HG03097 (cell line): ENCODE data around the gene AMBRA1.

Experiments used
- ATAC-seq: cut with Tn5 transposase; IDR thresholded peaks from one replicate; pipeline ENCODE4 v1.9.1; 2021; ENCODE audit not compliant: unreplicated experiment, low FRiP score

Gene AMBRA1

DNA sequence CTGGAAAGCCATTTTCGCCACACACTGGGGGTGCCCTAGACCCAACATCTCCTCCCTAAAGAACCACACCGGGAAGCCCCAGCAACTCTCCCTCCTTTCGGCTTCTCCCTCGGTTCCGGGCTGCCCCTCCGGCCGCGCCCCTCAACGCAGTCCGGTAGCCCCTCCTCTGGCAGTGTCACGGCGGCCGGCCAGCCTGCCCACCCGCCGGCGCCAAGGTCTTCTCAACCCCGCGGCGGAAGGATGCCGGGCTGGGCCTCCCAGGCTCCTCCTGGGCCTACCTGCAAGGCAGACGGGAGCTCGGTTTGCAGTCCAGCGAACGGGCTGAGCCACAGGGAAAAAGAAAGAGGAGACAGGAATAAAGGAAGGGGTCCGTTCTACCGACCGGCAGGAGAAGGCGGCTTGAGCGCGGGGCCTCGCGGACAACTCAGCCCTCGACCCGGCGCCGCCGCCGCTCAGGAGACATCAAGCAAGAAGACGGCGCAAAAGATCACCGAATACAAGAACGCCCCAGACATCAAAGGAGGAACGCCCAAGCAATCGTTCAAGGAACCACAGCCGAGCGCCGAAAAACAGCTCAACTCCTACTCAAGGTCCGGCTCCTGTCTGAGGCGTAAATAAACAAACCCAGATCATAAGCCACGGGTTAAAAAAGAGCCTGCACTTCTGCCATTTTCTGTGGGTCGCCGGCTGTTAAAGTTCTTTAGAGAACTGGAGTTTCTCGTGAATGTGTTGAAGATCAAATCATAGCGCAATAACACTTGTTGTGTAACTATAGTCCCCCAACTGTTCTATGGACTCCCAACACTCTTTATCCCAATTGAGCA lies at the start of gene AMBRA1:
Gene AMBRA1, minus strand, starts transcription at position 474 of the 824 bp plus-strand sequence. CDS start 45,643 bp downstream, outside the sequence.
- ATAC-seq: peak; percentile 70

GRCh38 chr11:46643531-46643930 lies 49.7 kb upstream of the AMBRA1 start:
- no peak for ATAC-seq

DNA sequence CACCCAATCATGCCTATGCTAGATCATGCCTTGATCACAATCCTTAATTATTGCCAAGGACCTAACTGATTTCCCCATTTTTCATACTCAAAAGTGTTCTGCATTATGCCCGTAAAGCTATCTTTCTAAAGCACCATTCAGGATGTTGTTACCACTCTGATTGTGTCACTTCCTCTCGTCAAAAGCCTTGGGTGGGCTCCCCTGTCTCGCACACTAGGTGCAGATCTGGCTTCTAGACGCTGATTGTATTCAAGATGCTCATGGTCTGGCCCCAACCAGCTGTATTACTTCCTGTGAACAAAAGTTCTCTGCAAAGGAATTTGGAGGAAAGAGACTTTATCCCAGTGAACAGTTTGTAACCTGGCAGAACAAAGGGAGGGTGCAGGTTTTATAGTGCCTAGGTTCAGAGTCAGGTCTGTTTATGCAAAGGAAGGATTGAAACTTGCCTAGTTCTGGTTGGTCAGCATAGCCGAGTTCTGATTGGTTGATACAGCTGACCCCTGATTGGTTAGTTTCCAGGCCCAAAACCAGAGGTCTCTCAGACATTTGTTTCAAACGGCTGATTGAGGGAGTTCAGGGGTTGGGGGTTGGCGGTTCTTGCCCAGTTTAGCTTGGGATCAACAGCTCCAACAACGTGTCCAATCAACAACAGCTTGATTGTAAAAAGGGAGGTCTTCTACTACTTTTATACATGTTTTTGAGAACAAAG lies 49.0 kb upstream of the AMBRA1 start:
- no peak for ATAC-seq

DNA sequence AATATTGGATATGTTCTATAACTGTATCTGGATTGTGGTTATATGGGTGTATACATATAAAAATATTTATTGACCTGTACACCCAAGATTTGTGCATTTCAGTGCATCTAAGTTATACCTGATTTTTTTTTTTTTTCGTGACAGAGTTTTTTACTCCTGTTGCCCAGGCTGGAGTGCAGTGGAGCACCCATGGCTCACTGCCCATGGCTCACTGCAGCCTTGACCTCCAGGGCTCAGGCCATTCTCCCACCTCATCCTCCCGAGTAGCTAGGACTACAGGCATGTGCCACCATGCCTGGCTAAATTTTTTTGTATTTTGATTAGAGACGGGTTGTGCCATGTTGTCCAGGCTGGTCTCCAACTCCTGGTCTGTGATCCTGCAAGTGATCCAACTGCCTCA lies 47.8 kb upstream of the AMBRA1 start:
- ATAC-seq: no peak

DNA sequence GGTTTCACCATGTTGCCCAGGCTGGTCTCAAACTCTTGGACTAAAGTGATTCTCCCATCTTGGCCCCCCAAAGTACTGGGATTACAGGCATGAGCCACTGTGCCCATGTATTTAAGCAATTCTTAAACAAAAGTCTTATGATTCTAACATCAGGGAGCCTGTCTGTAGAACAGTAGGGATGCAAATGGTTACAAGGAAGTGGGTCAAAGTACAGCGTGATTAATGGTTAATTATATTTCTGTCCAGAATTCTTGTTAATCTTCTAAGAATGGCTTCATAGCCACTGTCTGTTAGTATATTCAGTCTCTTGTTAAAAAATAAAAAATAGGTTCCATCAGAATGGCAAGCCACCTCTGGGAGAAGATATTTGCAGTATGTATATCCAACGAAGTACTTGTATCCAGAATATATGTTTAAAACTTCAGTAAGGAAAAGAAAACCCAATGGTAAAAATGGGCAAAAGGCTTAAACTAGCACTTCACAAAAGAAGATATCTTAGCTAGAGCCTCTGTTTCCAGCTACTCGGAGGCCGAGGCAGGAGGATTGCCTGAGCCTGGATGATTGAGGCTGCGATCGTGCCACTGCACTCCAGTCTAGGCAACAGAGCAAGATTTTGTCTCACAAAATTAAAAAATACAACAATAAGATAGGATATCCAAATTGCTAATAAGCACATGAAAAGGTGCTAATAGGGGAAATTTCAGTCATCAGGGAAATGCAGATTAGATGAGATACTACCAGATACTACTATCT lies 46.4 kb upstream of the AMBRA1 start:
- no peak for ATAC-seq

- no peak for ATAC-seq
Observed at GRCh38 chr11:46639197-46639839, 45.5 kb upstream of the AMBRA1 start.

DNA sequence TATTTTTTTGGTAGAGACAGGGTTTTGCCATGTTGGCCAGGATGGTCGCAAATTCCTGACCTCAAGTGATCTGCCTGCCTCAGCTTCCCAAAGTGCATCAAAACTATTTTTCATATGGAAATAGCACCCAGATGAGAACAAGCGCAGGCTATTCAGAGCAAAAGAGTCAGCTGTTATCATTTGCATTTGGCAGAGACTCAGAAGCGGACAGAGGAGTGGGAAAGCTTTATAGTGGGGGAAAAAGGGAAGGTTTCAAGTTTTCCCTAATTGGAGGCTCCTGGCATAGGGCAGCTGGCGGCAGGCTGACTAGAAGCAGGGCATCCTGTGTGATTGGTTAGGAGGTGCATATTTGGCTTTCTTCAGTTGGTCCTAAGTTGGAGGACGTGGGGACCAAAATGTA lies 43.7 kb upstream of the AMBRA1 start:
- ATAC-seq: no peak

GRCh38 chr11:46635557-46636139 lies 41.8 kb upstream of the AMBRA1 start:
- ATAC-seq: no peak

GRCh38 chr11:46633291-46634217 lies 39.7 kb upstream of the AMBRA1 start:
- ATAC-seq: no peak

DNA sequence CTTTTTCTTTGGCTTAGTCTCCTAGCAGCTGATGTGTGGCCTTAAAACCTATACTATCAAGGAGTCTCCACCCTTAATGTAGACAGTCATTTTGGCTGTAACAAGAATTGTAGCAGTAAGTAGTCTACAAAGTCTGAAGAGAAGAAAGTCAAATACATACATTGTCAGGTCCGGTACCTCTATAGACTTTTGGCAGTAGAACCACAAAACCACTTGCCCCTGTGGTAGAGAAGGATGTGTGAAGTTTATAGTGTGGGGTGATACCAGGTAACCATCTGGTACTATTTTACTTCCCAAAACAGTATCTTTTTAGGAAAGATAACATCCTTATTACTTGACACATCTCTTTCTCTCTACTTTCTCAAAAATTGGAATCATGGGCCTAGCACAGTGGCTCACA lies 38.7 kb upstream of the AMBRA1 start:
- ATAC-seq: no peak

- no peak for ATAC-seq
Observed at GRCh38 chr11:46631676-46632075, 37.9 kb upstream of the AMBRA1 start.

DNA sequence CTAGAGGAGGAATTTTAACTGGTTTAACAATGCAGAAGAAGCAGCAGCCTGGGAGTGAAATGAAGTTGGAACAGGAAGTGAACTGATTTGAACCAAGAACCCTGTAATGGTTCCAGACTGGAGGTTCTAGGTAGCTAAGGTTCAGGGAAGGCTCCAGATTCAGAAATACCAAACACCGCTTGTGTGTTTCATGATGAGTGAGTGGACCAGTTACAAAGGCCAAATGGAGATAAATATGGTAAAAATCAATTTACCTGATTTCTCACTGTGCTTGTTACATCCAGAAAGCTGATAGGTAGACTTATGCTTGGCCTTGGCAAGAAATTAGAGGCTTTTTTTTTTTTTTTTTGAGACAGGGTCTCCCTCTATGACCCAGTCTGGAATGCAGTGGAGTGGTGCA lies 36.4 kb upstream of the AMBRA1 start:
- no peak for ATAC-seq

DNA sequence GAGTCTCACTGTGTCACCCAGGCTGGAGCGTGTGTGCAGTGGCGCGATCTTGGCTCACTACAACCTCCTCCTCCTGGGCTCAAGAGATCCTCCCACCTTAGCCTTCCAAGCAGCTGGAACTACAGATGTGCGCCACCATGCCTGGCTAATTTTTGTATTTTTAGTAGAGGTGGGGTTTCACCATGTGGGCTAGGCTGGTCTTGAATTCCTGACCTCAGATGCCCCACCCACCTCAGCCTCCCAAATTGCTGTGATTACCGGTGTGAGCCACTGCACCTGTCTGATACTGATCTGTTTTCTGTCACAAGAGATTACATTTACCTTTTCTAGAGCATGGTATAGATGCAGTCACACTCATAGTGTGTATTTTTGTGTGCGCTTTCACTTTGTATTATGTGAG lies 35.1 kb upstream of the AMBRA1 start:
- no peak for ATAC-seq

- no peak for ATAC-seq
Observed at GRCh38 chr11:46625406-46625805, 31.6 kb upstream of the AMBRA1 start.

GRCh38 chr11:46618837-46619236 lies 25.0 kb upstream of the AMBRA1 start:
- no peak for ATAC-seq

GRCh38 chr11:46617972-46618314 lies 24.1 kb upstream of the AMBRA1 start:
- no peak for ATAC-seq

- peak; percentile 94 for ATAC-seq
Observed at GRCh38 chr11:46617134-46617971, 23.5 kb upstream of the AMBRA1 start, which contains the start of the genes ATG13 and HARBI1. Gene ATG13 (plus strand): TSS chr11:46617553. CDS start chr11:46644292, 26,739 bp downstream. Gene HARBI1 (minus strand): TSS chr11:46617227. CDS start chr11:46616237, 990 bp downstream.

DNA sequence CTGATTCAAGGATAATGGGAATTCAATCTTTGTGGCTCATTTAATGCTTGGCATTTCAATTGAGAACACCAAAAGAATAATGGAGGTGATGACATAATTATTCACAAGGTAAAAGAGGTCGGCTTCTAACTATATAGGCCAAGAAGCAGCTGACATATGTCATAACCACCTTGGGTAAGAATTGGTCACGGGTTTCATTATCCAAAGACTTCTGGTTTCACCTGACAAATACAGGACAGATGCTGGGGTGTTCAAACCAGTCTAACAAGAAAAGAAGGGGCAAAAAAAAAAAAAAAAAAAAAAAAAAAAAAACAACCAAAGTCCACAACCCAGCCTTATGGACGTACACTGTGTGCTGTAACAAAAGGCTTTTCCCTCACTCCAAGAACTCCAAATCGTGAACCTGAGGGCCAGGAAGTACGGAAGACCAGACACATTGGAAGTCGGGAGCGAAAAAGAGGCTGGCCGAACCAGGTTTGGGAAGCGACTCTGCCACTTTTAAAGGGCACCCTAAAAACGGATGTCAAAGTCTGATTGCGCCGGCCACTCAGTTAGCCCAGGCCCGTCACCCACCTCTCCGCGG lies 22.8 kb upstream of the AMBRA1 start:
- ATAC-seq: peak; percentile 2
